ENCODE data around the gene EPHA5. TPM values are rescaled to one million over a fixed set of nuclear protein-coding genes. Genes with fewer than 3 reads are reported as not detected.

Gene EPHA5
- total RNA-seq, 1 donor from 2014 or later, result not detected

DNA sequence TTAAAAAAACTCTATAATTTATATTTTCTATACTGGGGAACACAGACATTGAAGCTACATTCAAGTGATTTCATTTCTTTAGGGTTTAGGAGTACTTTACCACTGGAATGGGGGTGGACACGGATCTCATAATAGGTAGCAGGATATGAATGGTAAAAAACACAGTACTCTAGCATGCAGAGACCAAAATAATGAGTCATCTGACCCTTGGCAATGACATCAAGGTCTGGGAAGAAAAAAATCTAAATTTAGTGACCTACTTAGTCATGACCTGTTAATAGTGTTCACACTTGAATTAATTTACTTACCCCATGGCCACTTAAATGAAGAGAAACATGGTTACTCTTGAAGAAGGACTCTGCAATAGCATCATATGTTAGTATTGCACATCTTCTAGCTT, 187.9 kb downstream of the EPHA5 start:
- ATAC-seq, result no peak

DNA sequence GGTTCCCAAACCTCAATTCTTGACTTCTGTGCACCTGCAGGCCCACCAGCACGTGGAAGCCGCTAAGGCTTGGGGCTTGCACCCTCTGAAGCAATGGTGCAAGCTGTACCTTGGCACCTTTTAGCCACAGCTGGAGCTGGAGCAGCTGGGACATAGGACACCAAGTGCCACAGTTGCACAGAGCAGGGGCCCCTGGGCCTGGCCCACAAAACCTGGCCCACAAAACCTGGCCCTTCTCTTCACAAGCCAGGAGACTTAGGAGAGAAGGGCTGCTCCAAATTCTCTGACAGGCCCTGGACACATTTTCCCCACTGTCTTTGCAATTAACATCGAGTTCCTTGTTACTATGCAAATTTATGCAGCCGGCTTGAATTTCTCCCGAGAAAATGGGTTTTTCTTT, 197.8 kb downstream of the EPHA5 start:
- no peak for ATAC-seq

DNA sequence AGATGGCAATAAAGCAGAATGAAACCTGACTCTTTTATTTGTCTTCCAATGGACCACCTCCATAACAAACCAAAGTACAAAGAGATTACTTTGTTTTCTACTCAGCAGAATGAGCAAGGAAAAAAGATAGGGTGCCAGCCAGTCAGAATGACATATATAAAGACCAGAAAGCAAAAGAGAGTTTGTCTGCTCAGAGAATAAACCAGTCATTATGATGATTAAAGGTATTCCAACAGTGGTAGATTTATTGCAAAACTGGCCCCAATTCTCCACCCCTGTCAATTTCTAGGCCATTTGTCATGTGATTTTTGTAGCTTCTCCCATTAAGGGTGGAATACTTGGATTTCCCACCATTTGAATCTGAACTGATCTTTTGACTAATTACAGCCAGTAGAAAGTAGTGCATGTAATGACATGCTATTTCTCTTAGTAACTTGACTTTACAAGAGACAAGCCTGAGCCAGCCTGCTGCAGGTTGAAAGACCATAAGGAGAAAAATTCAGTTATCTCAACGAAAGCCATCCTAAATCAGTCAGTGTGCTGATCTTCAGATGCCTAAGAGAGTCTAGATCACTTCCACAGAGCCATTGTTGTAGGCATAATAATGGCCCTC, 203.1 kb downstream of the EPHA5 start:
- no peak for ATAC-seq

DNA sequence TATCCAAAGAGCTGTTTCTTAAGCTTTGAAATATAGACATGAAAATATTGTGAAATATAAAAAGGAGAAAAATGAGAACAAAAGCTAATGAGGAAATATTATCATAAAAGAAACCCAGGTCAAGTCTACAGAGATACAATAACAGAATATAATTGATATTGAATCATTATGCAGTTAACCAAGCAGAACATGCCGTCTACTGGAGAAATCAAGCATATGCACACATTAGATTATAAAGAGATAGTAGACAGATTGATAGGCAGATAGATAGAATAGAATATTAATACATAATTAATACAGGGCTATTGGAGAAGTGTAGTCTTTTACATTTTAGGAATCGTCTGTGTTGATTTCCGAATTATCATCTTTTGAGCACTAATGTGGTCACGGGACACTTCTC, 208.5 kb downstream of the EPHA5 start:
- ATAC-seq, result no peak

DNA sequence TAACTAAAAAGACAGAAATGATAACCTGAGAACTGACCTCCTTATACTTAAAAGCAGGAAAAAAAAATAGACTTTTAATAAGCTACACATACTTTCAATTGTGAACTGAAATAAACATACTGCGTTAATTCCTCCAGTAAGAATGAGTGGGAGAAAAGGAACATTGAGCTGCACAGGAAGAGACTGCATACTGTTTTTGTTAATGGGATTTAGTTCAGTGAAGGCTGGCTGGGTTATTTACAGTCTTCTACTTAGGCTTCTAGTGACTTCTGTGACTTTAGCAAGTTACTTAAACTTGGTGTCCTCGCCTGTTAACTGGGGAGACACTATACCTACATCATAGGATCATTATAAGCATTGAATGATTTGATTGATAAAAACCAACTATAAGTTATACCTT, 213.3 kb downstream of the EPHA5 start:
- ATAC-seq, result no peak

DNA sequence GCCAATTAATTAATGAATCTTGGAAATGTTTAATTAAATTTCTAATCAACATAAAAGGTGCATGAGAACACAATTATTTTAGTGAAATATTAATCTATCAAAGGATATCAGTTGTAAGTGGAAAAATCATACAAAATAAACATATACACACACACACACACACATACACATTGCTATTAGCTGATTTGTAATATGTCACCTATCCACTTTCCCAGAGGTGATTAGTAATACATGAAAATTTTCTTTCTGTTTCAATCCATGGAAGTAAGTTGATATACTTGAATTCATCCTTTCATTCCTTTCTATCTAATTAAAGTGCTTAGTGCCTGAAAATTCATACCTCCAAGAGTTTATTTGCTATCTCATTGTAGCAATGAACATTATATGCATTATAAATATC, 213.7 kb downstream of the EPHA5 start:
- no peak for ATAC-seq

DNA sequence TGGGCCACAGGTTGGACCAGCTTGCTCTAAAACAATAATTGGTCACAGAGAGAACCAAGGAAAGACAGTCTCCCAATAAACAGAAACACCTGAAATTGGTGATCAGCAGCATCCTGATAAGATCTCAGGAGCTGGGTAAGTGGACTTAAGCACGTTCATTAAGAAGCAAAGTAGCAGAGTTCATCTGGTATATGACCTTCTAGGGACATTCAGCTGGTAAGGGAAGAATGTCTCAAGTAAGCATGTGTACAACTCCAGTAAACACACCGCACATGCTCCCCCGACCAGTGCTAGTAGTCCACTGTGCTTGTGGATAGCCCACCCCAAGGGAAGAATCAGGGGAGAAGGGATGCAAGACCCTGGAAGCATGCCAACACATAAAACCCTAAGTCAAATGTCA, 216.9 kb downstream of the EPHA5 start:
- no peak for ATAC-seq

DNA sequence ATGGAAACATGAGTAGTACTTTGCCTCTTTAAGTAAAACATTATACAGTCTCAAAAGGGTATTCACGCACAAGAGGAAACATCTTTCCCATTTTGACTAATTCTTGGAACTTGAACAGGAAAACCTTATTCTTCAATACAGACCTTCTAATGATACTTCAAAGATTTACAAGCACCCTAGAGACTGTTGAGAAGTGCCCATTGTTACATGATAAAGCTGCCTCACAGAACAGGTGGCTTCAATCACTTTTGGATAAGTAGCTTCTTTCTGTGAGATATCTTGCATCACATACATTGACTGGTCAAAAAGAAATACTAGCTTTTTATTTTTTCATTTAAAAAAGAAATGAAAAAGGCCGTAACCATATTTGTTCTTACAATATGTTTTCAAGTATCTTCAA, 219.4 kb downstream of the EPHA5 start:
- ATAC-seq, result no peak

DNA sequence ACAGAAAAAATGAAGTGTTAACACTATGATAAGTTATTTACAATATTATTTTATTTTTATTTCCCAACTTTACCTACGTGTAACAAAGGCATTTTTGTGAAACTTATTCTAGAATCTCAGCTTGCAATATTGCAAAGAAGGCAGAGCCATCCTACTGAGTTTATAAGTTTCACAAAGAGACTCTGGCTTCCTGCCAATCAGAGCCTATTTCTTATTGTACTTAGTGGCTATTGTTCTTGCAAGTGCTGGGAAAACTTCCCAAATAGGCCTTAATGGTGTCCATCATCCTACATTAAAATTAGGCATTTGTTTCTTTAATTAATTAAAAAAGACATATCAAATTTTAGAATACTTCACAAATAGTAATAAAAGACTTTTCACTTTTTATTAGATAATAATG, 233.2 kb downstream of the EPHA5 start:
- ATAC-seq, result no peak

DNA sequence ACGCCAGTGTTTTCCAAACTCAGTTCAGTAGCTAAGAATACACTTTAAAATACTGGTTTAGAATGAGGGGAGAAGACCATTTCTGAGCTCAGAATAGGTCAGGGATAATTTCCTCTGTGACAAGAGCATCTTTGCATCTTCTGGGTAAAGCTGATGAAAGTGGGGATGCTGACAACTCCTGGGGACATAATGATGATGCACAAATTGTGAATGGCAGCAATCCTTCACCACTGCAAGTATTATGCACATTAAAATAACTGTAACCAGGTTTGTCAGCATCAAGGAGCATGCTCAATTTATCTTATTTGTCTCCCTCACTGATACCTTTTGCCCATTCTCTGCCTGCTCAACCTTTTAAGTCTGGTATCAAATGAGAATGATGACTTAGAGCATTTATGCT, 248.2 kb downstream of the EPHA5 start:
- no peak for ATAC-seq

DNA sequence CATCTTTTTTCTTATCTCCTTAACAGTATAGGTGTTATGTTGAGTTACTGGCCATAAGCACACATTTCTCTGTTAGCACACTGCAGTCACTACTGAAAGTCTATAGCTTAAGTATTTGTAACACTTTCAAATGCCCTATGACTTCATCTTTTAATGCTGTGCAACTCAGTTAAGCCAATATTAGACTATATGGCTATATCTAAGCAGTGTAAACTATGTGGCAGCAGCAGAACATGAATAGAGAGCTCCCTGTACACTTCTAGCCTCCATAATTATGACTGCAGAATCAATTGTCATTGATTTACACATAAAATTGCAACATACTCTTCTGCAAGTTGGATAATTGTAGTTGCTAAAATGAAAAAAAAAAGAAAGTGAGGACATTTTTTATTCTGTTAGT, 250.3 kb downstream of the EPHA5 start:
- no peak for ATAC-seq

DNA sequence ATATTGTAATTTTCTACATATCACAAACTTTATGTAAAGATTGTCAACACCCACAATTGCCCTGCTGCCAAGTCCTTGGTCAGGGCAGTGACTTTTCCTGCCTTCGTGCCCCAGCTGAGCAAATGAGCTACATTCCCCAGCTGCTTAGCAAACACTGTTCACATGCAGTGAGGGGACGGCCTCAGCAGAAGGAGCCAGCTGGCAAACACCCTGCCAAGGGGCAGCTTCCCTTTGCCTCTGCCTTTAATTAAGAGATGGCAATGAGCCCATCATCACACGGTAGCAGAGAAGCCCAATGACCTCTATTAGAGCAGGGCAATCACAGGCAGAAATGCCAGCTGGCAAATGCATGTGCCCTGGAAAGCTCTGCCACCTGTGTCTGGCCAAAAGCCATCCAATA, 253.4 kb downstream of the EPHA5 start:
- no peak for ATAC-seq

DNA sequence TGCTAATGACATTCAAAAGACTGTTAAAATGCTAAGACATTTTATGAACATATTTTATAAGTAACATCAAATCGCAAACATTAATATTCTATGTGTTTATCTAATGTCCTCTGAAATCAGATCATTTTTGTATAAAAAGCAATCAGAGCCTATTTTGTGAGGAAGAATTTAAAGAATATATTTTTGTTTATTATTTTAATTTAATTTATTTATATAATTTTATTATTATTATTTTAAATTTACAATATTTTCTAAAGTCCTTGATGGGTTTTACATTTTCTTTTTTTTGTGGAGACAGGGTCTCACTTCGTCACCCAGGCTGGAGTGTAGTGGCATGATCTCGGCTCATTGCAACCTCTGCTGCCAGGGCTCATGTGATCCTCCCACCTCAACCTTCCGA, 262.8 kb downstream of the EPHA5 start:
- no peak for ATAC-seq

DNA sequence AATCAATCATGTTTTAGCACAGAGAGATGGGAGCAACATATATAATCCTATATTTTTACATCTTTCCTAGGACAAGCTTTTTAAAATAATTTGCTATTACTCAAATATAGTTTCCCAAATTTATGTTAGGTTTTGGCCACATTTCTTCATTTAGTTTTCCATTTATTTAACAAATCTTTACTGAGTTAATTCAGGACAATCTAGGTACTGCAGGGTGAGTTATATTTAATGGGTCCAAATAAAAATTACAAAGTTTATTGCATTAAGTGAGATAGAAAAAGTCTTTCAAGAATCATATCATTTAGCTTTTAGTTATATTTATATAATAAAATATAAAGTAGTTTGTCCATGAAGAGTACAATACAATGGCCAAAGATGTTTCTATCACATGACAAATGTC, 269.2 kb downstream of the EPHA5 start:
- no peak for ATAC-seq

DNA sequence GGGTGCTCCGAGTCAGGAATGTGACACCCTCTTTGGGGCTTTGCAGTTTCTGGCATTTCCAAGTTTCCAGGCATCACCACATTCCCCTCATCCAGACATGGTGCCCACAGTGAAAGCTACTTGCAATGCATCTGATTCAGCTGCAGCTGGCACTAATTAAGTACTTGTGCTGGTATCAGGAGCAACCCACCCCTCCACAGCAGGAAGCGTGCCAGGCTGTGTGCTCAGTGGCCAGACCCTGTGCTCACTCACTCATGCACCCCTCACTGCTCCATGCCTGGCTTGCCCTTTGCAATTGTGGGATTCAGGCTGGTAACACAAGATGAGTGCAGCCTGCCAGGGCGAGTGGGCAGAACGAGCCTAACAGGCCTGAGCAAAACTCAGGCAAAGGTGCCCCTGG, 271.2 kb downstream of the EPHA5 start:
- no peak for ATAC-seq

DNA sequence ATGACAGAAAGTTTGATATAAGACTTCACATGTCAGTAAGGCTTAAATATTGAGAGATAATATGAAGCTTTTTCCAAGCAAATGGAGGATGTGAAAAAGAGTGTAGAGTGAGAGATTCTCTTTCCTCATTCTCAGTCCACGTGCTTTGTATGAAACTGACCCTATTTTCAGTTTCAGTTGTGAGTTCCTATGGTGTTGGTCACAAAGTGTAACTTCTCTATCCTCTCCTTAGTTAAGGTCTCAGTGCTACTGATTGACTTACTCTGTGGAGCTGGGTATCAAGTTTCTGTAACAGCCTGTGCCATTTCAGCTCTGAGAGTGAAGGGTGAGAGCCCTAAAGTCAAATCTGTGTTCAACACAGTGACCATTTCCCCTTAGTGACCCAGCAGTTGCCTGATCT, 277.2 kb downstream of the EPHA5 start:
- no peak for ATAC-seq

DNA sequence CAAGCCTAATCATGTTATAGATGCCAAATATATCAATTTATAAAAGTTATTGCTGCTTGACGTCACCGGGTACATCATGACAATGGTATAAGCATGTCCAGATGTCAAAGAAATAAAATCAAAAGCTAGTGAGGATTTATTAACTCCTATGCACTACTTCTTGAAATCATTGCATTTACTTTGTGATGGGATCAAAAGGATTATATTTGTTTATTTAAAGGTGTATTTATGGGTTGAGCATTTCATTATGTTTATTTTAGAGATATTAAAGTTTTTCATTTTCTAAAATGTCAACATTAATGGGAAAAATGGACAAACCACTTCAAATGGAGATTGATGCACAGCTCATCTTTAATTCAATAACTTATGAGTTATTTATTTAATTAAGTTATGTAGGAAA, 277.8 kb downstream of the EPHA5 start:
- ATAC-seq, result no peak

DNA sequence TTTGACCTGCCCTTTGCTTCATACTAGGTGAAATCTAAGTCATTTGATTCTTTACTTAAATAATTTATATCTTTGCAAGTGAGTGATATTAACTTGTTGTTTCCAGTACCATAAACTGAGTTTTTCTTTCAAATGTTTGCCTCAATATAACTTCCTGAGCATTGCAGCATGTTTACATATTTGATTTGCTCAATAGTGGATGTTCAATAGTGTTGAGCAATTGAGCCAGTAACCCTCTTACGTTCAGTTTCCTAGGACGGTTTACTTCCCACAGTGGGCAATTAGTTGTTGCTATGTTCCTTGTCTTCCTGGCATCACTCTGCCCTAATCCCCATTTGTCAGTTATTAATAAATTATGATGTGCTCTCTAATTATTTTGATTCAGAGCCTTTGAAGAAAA, 278.5 kb downstream of the EPHA5 start:
- ATAC-seq, result no peak

DNA sequence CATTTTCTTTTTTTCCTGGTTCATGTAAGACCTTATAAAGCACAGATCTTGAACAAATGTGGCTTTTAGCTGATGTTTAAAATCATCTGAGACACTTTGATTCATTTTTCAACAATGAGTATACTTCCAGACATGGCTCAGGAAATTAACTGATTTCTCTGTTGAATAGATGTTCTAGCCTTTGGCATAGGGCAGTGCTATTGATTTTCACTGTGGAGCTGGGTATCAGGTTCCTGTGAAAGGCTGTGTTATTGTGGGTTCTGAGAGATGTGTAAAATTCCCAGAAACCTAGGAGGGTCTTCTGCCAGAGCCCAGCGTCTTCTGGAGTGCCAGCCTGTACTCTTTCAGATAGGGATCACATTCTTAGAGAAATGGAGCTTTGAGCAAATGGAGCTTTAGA, 278.9 kb downstream of the EPHA5 start:
- ATAC-seq, result no peak

DNA sequence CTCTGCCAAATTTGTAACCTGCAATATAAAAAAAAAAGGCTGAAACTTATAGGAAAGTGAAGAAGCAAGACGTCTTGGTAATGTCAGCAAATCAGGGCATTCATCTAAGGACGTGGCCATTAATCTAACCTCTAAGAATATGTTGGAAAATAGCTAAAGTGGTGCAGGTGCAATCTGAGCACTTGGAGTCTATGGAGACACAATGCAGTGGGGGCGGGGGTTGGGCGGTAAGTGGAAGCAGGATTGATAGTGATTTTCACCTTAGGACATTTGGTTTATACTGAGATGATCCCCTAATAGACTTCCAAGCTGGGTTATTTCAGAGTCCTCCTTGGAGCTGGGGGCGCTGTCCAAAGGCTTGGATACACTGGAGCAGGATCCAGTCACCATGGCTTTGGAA, 283.4 kb downstream of the EPHA5 start:
- ATAC-seq, result no peak

DNA sequence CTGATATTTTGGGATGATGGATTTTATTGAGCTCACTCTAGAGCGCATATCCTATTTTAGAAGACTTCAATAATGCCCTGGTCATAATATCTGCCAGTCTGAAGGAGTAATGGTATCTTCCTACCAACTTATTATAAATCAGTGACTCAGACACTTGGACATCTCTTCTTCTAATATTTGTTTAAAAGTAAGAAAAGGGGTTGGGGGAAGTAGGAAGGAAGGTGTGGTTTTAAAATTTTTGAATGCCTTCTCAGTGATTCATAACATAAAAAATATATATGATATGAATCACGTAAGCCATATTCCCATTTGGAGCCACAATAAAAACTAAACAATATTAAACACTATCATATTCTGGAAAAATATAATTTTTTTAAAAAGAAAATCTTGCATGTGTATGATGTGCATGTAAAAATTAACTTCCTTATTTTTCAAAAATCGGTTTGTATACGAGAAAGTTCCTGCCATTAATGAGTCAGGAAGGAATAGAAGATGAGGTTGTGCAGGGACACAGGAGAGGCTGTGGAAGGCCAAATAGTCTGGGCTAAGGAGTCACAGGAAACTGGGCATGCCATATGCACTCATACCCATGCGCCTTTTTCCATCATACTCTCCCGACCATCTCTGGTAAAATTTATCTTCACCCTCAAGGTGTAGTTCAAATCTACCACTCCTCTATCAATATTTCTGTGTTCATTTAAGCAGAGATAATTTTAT, 286.5 kb downstream of the EPHA5 start:
- no peak for ATAC-seq

DNA sequence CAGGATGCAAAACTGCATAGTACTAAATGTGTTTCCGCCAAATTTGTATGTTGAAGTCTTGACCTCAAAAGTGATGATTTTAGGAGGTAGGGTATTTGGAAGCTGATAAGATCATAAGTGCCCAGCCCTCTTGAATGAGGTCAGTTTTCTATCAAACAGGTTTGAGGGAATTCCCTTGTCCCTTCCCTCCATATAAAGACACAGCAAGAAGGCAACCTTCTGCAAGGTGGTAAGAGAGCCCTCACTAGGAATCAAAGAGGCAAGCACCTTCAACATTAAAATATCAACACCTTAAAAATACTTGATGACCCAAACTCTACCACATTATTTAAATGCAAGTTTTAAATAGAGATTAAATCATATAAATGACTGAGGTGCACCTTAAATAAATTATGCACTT, 288.6 kb downstream of the EPHA5 start:
- no peak for ATAC-seq

DNA sequence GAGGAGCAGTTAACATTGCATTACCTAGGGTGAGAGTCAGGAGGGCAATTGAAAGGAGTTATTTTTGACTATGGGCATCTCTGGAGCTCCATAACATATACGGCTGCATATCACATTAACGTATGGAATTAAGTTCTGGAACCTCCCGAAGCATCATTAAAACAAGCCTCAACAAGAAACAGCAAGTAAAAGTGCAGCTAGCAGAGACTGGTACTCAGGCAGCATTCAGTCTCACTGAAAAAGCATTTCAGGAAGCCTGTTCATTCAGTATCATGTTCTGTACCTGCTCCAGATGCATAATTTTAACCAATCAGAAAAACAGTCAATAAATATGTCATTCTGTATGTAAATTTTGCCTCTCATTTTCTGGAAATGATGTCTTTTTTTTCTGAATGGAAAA, 299.6 kb downstream of the EPHA5 start:
- no peak for ATAC-seq

DNA sequence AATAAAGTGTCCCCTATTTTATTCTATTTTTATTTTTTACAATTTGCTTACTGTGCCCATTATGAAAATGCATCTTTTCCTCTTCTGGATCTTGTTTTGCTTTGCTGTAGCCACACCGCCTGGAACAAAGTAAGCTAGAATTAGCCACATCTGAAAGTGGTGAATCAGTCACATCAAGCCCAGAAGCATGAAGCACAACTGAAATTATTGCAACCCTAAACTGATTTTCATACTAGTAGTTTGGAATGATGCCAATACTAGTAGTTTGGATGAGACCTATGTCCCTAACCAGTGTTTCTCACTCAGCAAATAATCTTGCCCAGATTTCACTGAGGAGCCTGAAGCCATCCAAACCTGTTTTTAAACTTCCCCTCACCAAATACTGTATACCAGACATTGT, 303.0 kb downstream of the EPHA5 start:
- no peak for ATAC-seq

DNA sequence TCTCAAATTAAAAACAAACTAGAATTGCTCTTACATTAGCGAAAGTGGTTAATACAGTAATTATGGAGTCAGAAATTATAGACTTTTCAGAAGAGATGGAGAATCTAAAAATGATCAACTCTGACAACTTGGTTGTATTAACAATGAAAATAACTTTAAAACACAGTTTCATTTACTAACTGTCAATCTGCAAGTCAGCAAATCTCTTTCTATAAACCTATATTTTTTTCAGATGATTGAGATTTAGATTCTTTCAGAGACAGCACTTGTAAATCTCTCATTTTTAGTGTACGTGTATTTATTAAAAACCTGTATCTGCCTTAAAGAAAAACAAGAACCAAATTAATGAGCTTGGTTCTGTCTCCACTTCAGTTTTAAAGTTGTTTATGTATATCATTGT, 311.4 kb downstream of the EPHA5 start:
- no peak for ATAC-seq
